SIG-M5 (cell line): Measurements from ENCODE around the gene LGALS9B.
"Not testable (repeated sequence)": the region's sequence is repeated elsewhere in the genome, so short reads cannot be mapped to it uniquely, and the experiment has no call there.

Source experiments
- DNase-seq: peaks from one replicate; lab custom pipeline; 2025; lab: John Stamatoyannopoulos, UW

Gene LGALS9B

GRCh38 chr17:20467447-20467846 lies at the start of gene LGALS9B:
Gene LGALS9B, minus strand, starts transcription at chr17:20467539. Its CDS starts 69 bp downstream, at chr17:20467470.
- not testable (repeated sequence) for DNase-seq

- not testable (repeated sequence) for DNase-seq
Observed at GRCh38 chr17:20516986-20517385, 49.6 kb upstream of the LGALS9B start.

GRCh38 chr17:20515099-20515498 lies 47.8 kb upstream of the LGALS9B start:
- DNase-seq: not testable (repeated sequence)

- DNase-seq: not testable (repeated sequence)
Observed at GRCh38 chr17:20513539-20513938, 46.2 kb upstream of the LGALS9B start.

GRCh38 chr17:20512378-20512777 lies 45.0 kb upstream of the LGALS9B start:
- not testable (repeated sequence) for DNase-seq

GRCh38 chr17:20511778-20512177 lies 44.4 kb upstream of the LGALS9B start:
- DNase-seq: not testable (repeated sequence)

GRCh38 chr17:20505333-20505732 lies 38.0 kb upstream of the LGALS9B start:
- DNase-seq: not testable (repeated sequence)

GRCh38 chr17:20504388-20505066 lies 37.2 kb upstream of the LGALS9B start:
- DNase-seq: not testable (repeated sequence)

- DNase-seq: not testable (repeated sequence)
Observed at GRCh38 chr17:20501896-20502295, 34.6 kb upstream of the LGALS9B start.

- not testable (repeated sequence) for DNase-seq
Observed at GRCh38 chr17:20500346-20500745, 33.0 kb upstream of the LGALS9B start.

GRCh38 chr17:20495420-20495819 lies 28.1 kb upstream of the LGALS9B start:
- DNase-seq: not testable (repeated sequence)

- DNase-seq: not testable (repeated sequence)
Observed at GRCh38 chr17:20494735-20495134, 27.4 kb upstream of the LGALS9B start.

GRCh38 chr17:20494147-20494546 lies 26.8 kb upstream of the LGALS9B start:
- not testable (repeated sequence) for DNase-seq

- not testable (repeated sequence) for DNase-seq
Observed at GRCh38 chr17:20492971-20493370, 25.6 kb upstream of the LGALS9B start.

GRCh38 chr17:20492099-20492498 lies 24.8 kb upstream of the LGALS9B start:
- DNase-seq: not testable (repeated sequence)

- DNase-seq: not testable (repeated sequence)
Observed at GRCh38 chr17:20484930-20485329, 17.6 kb upstream of the LGALS9B start.

- DNase-seq: not testable (repeated sequence)
Observed at GRCh38 chr17:20479889-20480591, 12.7 kb upstream of the LGALS9B start.

GRCh38 chr17:20477398-20478071 lies 10.2 kb upstream of the LGALS9B start:
- DNase-seq: not testable (repeated sequence)

GRCh38 chr17:20475137-20475831 lies 7.9 kb upstream of the LGALS9B start:
- DNase-seq: not testable (repeated sequence)

GRCh38 chr17:20474081-20474480 lies 6.7 kb upstream of the LGALS9B start:
- not testable (repeated sequence) for DNase-seq

- not testable (repeated sequence) for DNase-seq
Observed at GRCh38 chr17:20469946-20470345, 2.6 kb upstream of the LGALS9B start.

- DNase-seq: not testable (repeated sequence)
Observed at GRCh38 chr17:20469107-20469506, 1.8 kb upstream of the LGALS9B start.
